ENCODE data around the gene CARD19.

GRCh38 chr9:93112864-93113389 lies 16.9 kb downstream of the CARD19 start:
- TF ChIP-seq, protein P1, sequence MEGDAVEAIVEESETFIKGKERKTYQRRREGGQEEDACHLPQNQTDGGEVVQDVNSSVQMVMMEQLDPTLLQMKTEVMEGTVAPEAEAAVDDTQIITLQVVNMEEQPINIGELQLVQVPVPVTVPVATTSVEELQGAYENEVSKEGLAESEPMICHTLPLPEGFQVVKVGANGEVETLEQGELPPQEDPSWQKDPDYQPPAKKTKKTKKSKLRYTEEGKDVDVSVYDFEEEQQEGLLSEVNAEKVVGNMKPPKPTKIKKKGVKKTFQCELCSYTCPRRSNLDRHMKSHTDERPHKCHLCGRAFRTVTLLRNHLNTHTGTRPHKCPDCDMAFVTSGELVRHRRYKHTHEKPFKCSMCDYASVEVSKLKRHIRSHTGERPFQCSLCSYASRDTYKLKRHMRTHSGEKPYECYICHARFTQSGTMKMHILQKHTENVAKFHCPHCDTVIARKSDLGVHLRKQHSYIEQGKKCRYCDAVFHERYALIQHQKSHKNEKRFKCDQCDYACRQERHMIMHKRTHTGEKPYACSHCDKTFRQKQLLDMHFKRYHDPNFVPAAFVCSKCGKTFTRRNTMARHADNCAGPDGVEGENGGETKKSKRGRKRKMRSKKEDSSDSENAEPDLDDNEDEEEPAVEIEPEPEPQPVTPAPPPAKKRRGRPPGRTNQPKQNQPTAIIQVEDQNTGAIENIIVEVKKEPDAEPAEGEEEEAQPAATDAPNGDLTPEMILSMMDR (IDR thresholded peaks at IDR 0.05): no peak
- no peak for TF ChIP-seq SIN3A (IDR thresholded peaks at IDR 0.05; ENCODE audit: borderline replicate concordance, insufficient read depth, low read depth, low read length)
- TF ChIP-seq TCF7L2 (IDR thresholded peaks at IDR 0.05; ENCODE audit: low read depth, low read length): no peak
